Stimulated activated CD8-positive, alpha-beta memory T cell treated with anti-CD3 and anti-CD28 coated beads, Interleukin-12 subunit alpha, Interleukin-12 subunit beta, amount 100 ng/mL, for 24 hours (primary cell): ENCODE results near the gene CYTH1.
"Not testable (repeated sequence)": the region's sequence is repeated elsewhere in the genome, so short reads cannot be mapped to it uniquely, and the experiment has no call there.

Experiments
- DNase-seq: peaks from one replicate; pipeline ENCODE4 v3.0.0-alpha.2; 2020; ENCODE audit errors: extremely low read depth

Gene CYTH1

DNA sequence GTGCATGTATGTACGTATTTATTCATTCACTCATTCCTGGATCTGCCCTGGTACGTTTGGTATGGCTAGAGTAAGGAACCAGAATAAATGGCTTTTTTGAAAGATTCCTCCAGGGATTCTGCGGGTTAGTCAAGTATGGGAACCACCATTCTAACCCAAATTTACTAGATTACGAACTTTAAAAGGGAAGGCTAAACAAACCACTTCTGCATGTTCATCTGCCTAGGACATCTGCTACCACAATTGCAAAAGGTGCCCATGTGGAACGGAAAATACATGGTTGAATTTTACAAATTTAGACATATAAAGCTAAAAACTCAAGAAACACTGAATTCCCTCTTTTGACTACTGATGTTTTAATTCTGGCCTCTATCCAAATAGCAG is 22.1 kb downstream of the CYTH1 start:
- DNase-seq, result no peak

DNA sequence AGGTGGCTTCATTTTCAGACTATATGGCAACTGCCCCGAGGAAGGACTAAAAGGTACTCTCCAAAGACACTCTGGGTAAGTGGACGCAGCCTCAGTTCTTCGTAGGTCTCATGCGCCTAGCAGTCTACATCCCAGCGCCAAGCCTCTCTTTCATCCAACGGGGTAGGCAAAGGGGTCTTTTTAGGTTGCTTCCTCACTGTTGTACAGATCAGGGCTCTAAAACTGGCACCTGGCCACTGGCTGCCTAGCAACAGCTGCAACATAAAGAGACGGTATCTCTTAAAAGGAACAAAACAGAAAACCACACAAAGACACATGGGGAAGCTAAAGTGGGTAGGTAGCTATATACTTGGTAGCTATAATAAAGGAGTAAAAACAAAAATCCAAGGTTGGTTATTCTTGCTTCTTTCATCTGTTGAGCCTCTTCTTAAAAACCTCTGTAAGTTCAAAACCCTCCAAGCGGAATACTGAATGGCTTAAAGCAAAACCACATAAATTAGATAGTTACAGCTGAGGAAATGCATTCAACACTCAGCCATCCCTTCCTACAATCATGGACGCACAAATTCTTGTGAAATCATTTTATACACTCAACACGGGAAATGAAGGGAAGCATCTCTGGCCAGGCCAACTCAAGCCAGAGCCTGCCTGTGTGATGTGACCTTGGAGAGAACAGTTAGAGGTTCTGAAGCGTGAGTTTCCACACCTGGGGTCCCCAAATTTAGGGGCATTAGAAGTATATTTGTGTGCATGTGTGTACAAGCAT is 22.7 kb downstream of the CYTH1 start:
- DNase-seq, result no peak

DNA sequence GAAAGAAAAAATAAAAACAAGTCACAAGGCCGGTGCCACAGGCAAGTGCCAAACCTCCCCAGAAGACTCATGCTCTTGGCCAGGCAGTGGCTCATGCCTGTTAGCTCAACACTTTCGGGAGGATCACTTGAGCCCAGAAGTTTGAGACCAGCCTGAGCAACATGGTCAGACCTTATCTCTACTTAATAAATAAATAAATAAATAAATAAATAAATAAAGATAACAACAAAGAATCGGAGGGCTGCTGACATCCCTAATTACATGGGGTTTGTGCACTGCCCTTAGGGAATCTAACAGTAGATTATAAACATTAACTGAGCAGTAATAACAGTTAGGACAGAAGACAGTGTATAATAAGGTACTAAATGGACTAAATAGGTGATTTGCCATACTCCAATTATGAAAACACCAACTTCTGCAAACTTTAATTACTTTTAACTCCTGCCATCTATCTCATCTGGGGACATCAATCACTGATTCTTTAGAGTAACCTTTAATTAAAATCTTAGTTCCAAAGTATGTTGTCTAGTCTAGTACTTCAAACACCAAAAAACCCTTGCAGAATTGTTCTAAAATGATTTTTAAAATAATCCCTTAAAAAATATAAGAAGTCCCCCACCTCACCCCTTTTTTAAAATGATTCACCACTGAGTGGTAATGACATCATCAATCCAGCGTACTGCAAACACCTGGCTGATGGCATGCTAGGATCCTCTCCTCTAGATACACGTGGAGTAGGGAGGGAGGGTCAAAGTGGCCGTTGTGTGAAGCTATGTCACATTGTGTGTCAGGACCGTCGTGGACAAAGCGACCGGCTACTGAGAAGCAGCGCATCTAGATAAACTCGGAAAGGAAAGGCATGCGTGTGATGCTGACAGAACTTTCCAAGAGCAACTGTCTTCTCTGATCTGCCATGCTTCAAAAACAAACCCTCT is 28.5 kb downstream of the CYTH1 start:
- DNase-seq, result no peak

DNA sequence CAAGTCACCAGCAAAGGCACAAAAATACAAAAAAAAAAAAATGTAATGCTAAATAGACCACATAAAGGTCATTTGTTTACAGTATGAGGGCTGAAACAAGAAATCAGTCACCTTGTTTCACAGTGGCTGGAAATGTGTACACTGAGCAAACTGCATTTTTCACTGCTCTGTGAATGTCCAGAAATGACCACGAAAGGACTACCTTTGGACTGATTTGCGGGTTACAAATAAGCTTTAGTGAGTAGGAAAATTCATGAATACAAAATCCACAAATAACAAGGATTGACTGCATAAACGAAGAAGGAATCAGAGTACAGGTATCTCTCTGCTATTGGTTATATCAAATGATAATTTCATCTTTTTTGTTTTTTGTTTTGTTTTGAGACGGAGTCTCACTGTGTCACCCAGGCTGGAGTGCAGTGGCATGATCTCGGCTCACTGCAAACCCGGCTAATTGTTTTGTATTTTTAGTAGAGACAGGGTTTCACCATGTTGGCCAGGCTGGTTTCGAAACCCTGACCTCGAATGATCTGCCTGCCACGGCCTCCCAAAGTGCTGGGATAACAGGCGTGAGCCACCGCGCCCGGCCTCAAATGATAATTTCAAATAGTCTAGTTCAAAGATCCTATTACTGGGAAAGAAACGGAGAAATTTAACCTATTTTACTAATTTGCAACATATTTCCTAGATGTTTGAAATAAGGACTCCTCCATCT is 30.5 kb downstream of the CYTH1 start:
- no peak for DNase-seq

DNA sequence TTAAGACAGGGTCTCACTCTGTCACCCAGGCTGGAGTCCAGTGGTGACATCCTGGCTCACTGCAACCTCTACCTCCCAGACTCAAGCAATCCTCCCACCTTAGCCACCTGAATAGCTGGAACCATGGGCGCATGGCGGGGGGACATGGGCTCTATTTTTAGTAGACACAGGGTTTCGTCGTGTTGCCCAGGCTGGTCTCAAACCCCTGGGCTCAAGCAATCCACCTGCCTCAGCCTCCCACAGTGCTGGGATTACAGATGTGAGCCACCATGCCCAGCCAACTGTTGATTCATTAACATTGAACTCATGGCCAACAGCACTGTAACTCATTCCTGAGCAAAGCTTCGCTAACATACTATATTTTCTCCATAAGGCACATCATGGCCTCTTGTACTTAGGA is 31.1 kb downstream of the CYTH1 start:
- not testable (repeated sequence) for DNase-seq

DNA sequence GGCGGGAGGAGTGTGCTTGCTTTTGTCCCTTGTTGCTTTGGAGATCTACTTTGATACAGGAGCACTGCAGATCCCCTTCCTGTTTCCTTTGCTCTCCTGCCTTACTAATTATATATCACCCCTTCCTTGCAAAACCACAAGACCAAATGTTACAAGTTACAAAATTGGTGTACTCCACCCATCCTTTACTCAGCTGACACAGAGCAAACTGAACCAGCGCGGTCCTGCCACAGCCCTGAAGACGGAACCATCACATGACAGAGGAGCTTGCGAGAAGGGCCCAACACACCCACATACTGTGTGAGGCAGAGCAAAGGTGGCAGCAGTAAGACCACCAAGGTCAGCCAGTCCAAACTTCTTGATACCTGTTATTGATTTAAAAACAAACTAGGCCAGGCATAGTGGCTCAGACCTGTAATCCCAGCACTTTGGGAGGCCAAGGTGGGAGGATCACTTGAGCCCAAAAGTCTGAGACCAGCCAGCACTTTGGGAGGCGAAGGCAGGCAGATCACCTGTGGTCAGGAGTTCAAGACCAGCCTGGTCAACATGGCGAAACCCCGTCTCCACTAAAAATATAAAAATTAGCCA is 33.2 kb downstream of the CYTH1 start:
- DNase-seq, result no peak

DNA sequence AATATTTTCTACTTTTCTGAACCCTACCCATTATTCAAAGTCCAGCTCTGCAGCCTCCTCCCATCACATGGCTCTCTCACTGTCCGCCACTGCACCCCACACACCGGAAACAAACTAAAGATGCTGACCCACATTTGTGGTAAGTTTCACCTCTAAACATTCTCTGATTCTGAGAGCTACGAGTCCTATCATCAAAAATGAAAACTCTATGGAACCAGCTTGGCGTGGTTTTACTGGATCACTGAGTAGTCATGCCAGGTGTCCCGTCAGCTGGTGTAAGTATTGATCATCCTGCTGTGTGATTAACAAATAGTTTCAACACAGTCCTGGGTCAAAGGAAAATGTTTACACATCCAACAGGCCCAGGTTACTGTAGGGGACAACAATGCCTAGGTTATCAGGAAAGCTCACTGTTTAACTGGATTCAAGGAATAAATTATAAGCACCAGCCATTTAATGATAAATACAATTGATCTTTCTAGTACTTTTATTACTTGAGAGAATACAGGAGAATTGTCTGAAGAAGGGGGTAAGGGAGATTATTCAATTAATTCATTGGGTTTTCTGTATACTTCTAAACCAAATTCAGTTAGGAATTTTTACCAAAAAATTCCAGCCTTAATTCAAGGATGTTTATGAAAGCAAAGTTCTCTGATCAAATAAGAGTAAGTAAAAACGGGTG is 33.9 kb downstream of the CYTH1 start:
- no peak for DNase-seq

DNA sequence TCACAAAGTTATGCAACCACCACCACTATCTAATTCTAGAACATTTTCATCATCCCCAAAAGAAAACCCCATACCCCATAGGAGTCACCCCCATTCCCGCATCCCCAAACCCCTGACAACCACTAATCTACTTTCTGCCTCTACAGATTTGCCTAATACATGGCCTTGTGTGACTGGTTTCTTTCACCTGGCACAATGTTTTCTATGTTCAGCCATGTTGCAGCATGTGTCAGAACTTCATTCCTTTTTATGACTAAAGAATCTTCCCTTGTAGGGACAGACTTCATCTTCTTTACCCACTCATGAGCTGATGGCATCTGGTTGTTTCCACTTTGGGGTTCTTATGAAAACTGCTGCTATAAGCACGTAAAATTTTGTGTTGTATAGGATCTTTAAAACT is 34.6 kb downstream of the CYTH1 start:
- no peak for DNase-seq

DNA sequence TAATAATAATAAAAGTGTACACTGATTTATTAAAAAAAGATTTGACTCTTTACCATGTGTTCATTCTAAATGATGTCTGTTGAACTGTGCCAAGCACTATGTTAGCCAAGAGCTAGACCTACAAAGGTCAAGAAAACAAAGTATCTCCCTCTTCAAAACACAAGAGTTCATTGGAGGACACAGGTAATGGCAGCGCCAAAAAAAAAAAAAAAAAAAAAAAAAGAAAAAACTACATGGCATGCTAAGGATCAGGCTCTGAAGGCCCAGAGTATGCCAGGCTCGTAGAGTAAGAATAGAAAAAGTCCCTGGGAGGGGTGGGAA is 35.2 kb downstream of the CYTH1 start:
- DNase-seq, result no peak

DNA sequence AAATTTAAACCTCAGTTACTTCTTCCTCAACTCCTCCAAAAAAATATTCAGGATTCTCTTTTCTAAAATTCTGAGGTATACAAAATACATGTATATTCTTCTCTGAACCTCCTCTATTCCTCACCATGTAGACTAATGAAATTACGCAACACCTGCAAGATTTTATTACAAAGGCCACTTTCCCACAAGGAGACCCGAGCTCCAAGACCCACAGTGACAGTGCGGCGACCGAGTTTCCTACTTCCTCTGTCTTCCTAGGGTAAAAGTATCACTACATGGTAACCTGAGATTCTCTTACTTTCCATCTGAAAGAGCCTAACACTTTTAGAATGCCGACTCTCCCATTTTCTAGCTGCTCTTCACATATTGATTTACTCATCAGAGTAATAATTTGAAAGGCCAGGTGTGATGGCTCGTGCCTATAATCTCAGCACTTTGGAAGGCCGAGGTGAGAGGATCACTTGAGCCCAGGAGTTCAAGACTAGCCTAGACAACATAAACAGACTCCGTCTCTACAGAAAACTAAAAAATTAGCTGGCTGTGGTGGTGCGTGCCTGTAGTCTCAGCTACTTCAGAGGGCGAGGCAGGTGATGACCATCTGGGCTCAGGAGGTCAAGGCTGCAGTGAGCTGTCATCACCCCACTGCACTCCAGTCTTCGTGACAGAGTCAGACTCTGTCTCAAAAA is 35.7 kb downstream of the CYTH1 start:
- DNase-seq, result no peak

DNA sequence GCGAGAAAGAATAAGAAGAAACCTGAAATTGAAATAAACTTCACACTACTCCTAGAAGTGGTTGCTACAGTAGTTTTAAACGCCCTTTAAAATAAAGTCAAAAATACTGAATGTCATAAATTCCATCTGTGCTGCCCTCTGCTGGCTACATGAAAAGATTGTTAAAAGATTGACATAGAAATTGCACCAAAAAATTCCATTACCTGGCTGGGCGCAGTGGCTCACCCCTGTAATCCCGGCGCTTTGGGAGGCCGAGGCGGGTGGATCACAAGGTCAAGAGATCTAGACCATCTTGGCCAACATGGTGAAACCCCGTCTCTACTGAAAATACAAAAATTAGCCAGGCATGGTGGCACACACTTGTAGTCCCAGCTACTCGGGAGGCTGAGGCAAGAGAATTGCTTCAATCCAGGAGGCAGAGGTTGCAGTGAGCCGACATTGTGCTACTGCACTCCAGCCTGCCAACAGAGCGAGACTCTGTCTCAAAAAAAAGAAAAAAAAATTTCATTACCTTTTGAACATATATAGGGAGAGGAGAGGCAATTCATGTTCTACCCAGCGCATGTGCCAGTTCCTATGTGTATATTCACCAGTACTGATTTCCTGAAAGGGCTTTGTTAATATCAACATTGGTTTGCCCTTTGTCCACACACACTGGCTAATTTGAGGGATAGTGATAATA is 36.5 kb downstream of the CYTH1 start:
- no peak for DNase-seq

DNA sequence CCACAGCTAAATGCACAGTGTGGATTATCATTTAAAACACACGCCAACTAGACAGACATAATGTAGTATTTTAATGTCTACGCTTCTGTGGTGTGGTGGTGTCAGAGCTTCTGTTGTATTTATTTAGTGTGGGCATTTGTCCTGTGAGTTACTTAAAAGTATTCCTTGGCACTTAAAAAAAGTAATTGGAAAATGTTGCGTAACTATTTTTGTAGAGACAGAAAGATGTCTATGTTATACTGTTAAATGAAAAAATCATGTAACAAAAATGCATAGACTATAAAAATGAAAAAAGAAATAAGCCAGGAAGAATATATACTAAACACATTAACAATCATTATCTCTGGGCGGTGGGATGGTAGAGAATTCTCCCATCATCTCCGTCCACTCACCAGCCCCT is 39.2 kb downstream of the CYTH1 start:
- DNase-seq, result no peak

DNA sequence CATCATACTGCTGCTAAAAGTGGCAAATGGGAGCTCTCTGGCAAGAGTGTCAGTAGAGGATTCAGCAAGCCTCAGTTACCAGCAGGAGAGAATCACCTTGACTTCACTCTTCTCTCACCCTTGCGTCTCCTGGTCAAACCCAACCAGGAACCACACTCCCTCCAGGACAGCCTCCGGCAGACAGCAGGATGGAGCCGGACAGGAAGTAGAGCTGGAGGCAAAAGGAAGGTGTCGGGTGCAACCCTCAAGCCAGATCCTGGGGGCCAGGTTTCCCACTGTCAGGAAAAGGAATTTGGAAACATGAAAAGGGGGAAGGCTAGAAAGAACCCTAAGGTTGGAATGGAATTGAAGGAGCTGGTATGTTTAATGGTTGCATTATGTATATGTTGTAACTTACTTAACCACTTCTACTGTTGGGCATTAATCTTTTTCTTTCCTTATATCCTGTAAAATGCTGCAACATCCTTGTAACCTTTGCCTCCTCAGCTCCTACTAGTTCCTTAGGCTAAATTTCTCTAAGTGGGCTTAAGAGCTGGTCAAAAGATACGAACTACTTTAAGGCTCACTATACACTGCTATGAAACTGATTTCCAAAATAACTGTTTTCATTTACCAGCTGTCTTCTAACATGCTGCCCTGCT is 40.3 kb downstream of the CYTH1 start:
- no peak for DNase-seq

DNA sequence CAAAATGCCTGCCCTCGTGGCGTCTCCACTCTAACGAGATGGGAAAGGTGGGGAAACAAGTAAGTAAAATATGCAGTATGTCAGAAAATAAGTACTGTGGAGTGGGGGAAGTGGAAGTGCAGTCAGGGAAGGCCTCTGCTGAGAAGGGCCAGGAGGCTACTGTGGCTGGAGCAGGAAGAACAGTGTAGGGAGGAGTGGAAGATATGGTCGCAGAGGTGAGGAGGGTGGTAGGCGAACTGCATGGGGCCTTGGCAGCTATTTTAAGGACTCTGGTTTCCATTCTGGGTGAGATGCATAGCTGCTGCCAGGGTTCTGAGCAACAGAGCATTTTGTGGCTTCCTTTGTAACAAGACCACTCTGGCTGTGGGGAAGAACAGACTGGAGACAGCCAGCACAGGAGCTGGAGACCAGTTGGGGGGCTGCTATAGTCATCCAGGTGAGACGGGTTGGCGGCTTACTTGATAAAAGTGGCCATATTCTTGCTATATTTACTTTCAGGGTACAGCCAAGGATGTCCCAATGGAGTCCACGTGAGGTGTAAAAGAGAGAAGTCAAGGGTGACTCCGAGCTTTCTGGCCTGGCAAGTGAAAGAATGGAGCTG is 42.6 kb downstream of the CYTH1 start:
- DNase-seq, result no peak

DNA sequence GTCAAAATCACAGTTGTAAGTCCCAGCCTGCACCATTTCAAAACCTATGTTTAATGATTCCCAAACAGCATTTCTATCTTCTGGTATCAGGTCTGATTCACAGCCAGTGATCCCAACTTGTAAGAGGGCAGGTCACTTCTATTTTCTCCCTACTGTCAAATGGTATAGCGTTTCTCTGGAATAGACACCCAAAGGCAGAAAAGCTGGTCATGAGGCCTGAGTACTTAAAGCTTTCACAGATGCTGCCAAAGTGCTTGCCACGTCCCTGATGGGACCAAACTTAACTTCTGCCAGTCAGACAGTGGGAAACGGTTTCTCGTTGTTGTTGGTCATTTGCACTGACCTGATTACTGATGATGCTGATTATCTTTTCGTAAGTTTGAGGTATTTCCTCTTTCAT is 43.4 kb downstream of the CYTH1 start:
- no peak for DNase-seq

DNA sequence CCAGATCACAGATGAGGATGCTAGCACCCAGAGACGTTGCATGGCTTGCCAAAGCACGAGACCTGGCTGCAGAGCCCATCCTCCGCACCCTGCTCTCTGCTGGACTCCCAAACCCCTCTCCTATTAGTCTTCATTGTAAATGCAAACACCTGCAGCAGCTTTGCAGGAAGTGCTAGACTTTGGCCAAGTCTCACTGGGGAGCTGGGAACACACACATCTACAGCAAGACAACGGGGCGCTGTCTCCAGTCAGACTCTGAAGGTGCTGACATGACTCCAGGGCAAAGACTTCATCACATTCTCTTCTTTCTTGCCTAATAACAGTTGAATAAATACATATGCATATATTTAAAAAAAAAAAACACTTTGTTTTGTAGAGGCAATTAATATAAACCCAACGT is 43.8 kb downstream of the CYTH1 start:
- DNase-seq, result no peak

DNA sequence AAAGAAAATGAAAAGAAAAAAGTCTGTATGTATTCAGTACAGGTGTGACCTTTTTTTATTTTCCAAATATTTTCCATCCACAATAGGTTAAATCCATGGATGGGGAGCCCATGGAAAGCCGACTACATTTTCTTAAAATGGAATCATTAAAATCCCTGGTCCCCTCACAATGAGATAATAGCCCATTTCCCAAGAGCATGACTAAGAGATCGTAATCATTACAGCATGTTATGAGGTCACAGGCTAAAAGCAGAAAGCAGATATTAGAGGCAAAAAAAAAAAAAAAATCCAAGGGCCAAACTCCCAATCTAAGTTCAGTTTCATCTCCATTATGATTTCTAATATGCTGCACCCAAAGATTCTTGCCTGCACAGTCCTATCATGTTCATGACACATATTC is 44.7 kb downstream of the CYTH1 start:
- no peak for DNase-seq

DNA sequence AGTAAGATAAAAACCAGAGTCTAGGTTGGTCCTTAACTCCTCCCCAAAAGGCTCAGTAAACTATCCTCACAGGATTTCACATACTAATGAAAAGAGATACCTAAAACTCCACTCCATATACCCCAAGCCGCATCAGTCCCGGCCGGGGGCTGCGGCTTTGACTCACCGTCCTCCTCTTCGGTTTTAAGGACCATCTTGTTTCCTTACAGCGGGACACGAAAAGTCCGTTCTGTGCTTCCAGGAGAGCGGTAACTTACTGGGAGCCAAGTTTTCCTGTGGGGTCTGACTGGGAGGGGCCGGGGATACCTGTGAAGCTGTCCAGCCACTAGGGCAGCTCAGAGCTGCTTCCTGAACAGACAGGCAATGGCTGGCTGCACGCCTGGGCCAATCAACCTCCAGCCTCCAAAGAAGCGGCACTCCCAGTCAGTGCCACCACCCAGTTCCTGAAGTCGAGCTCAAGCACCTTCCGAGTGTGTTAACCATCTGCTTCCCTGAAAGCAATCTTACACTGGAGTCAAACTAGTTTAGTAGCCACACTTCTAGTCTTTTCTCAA is 45.5 kb downstream of the CYTH1 start:
- DNase-seq, result no peak

DNA sequence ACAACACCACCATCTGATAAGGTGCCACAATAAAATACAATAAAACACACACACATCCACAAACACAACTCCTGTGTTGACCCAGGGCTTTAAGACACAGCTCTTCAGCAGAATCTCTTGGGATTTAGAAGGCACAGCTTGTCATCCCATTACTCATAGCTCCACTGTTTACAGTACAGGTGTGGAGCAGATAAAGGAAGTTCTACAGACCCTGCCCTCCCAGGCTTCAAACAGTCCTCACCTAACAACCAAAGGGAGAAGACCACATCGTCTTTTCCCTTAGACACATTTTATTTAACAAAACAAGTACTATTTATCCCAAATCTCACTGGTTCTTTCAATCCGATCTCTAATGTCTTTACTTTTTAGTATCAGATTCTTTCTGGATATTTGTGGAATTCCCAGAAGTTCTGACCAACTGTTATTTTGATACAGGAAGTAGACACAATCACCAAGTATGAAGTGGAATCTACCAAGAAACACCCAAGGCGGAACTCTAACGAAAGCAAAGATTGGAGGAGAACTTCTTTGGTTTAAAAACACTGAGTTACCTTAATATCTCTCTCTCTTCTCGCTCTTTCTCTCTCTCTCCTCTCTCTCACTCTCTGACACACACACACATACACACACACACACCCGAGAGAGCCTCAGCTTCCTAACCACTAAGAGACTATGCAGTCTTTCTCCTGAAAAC is 46.1 kb downstream of the CYTH1 start:
- no peak for DNase-seq
